GM12801 (cell line): ENCODE data around the gene MAP3K2.

ENCODE experiments used
- CTCF ChIP-seq: IDR thresholded peaks from one replicate; pipeline ENCODE4 v1.5.1; 2011; ENCODE audit warnings: control low read depth; ENCODE audit not compliant: insufficient read length; ENCODE audit errors: extremely low read depth

The MAP3K2 gene

GRCh38 chr2:127277028-127277427, 110.7 kb downstream of the MAP3K2 start:
- no peak for TF ChIP-seq CTCF

- TF ChIP-seq CTCF, result no peak
These were observed 112.0 kb downstream of the MAP3K2 start for GRCh38 chr2:127275789-127276188.

GRCh38 chr2:127275356-127275755, 112.4 kb downstream of the MAP3K2 start:
- no peak for TF ChIP-seq CTCF

- TF ChIP-seq CTCF, result no peak
These were observed 117.1 kb downstream of the MAP3K2 start for GRCh38 chr2:127270663-127271062.

- no peak for TF ChIP-seq CTCF
These were observed 125.9 kb downstream of the MAP3K2 start for GRCh38 chr2:127261804-127262406.

- TF ChIP-seq CTCF, result no peak
These were observed 128.4 kb downstream of the MAP3K2 start for GRCh38 chr2:127259355-127259754.

GRCh38 chr2:127256866-127257265, 130.9 kb downstream of the MAP3K2 start:
- TF ChIP-seq CTCF, result no peak
